Upper lobe of left lung (tissue), 6 donors: ENCODE results near the gene HIVEP3. TPM values are rescaled to one million over a fixed set of nuclear protein-coding genes. Genes with fewer than 3 reads are reported as not detected.

ENCODE experiments used
- ATAC-seq, 2 donors: fragments of 200-7000 bp; cut with Tn5 transposase; one replicate each; pipeline ENCODE4 v1.9.1; 2022; ENCODE audit warnings: mild to moderate bottlenecking in 2 of 2, moderate library complexity in 2 of 2; ENCODE audit not compliant: low FRiP score in 2 of 2
- DNase-seq, 2 donors: peaks; one replicate each; pipeline ENCODE4 v3.0.0-alpha.2; 2019 to 2020
- H3K27ac ChIP-seq, 4 donors: fragments of 200-600 bp; sonication (generic); one replicate each; pipeline ENCODE4 v1.5.1; 2016 to 2019
- H3K27me3 ChIP-seq, 4 donors: fragments of 200-600 bp; sonication (generic); one replicate each; pipeline ENCODE4 v1.5.1; 2017 to 2019
- H3K36me3 ChIP-seq, 4 donors: fragments of 200-600 bp; sonication (generic); one replicate each; pipeline ENCODE4 v1.5.1; 2016 to 2019
- H3K4me1 ChIP-seq, 4 donors: fragments of 200-600 bp; sonication (generic); one replicate each; pipeline ENCODE4 v1.5.1; 2018 to 2019
- H3K4me3 ChIP-seq, 4 donors: fragments of 200-600 bp; sonication (generic); one replicate each; pipeline ENCODE4 v1.5.1; 2017 to 2019; ENCODE audit warnings: mild to moderate bottlenecking in 2 of 4, moderate library complexity in 1 of 4
- H3K9me3 ChIP-seq, 4 donors: fragments of 200-600 bp; sonication (generic); one replicate each; pipeline ENCODE4 v1.5.1; 2018 to 2019
- CTCF ChIP-seq, 6 experiments: fragments of 450-650 bp in 4 of 6; fragments of 200-600 bp in 2 of 6; sonication (generic) in 2 of 6; IDR thresholded peaks; one replicate each; pipeline ENCODE4 v1.5.1; 2016 to 2019; ENCODE audit warnings: antibody characterized with exemption in 6 of 6
- EP300 ChIP-seq, 4 donors: sonication (generic); formaldehyde crosslinking; IDR thresholded peaks; one replicate each; pipeline ENCODE4 v1.5.1; 2017; ENCODE audit warnings: antibody characterized with exemption in 4 of 4, control low read depth in 2 of 4
- POLR2A ChIP-seq, 4 donors: fragments of 450-650 bp; IDR thresholded peaks; one replicate each; pipeline ENCODE4 v1.5.1; 2016 to 2017; ENCODE audit warnings: antibody characterized with exemption in 4 of 4, mild to moderate bottlenecking in 2 of 4
- POLR2AphosphoS5 ChIP-seq, 2 donors: sonication (generic); formaldehyde crosslinking; IDR thresholded peaks; one replicate each; pipeline ENCODE4 v1.5.1; 2017; ENCODE audit warnings: antibody characterized with exemption in 2 of 2
- WGBS, 2 donors: methylation state at CpG; one replicate each; pipeline ENCODE4 v1.1.5; 2017 to 2018; 5-methylcytosine and 5-hydroxymethylcytosine counted together
- total RNA-seq, 6 donors: library from RNA; depleted of rRNA in 4 of 6; stranded (reverse); fragments of >200 nt in 4 of 6; gene quantifications; one replicate each; pipeline versions ENCODE4 v1.1.0 to v1.2.1, GENCODE V29; 2016 to 2021
- donor health status: DM: no; HTN: no; CAD: no; lungs with moderate emphysema.
- donor health status: DM: no; HTN: yes; CAD: no; lungs with severe emphysema.

Gene HIVEP3
- total RNA-seq, 6 donors from 2014 or later: 9.7 to 23.0 (median 11.6) TPM

- Histone ChIP-seq H3K27me3 (no peaks in the 10 kb centered on the region), H3K27ac (no peak overlapping the region), H3K4me1 (peaks cover 11 to 15% (median 14%) of the 10 kb centered on the region in 4 donors), H3K4me3 (no peak overlapping the region), H3K36me3 (no peaks in the 10 kb centered on the region), H3K9me3 (no peaks in the 10 kb centered on the region)
- no peak for TF ChIP-seq POLR2A (IDR thresholded peaks at IDR 0.05)
- no peak for TF ChIP-seq POLR2AphosphoS5 (IDR thresholded peaks at IDR 0.05)
- TF ChIP-seq CTCF (IDR thresholded peaks at IDR 0.05): no peak
- TF ChIP-seq EP300 (IDR thresholded peaks at IDR 0.05): no peak
- DNase-seq (no peak), ATAC-seq (no peak)
- WGBS, 2 donors: 90 to 91% methylated on average over 4 of the region's 4 CpGs
These were observed 271.2 kb downstream of the HIVEP3 start for GRCh38 chr1:41647221-41648135.

- no peaks in the 10 kb centered on the region for H3K27me3 ChIP-seq
- DNase-seq: no peak
These were observed 272.5 kb downstream of the HIVEP3 start for GRCh38 chr1:41646186-41646585.

GRCh38 chr1:41645062-41645461 lies 273.7 kb downstream of the HIVEP3 start:
- Histone ChIP-seq H3K27me3 (no peaks in the 10 kb centered on the region), H3K9me3 (no peaks in the 10 kb centered on the region), H3K4me1 (peaks cover 4 to 7% (median 6%) of the 10 kb centered on the region in 4 donors), H3K4me3 (no peak overlapping the region), H3K36me3 (no peaks in the 10 kb centered on the region), H3K27ac (no peak overlapping the region)
- WGBS, 2 donors: 80 to 100% methylated on average over 2 of the region's 2 CpGs
- ATAC-seq (no peak), DNase-seq (no peak)
- no peak for TF ChIP-seq POLR2AphosphoS5 (IDR thresholded peaks at IDR 0.05)
- no peak for TF ChIP-seq EP300 (IDR thresholded peaks at IDR 0.05)
- TF ChIP-seq POLR2A (IDR thresholded peaks at IDR 0.05): no peak
- no peak for TF ChIP-seq CTCF (IDR thresholded peaks at IDR 0.05)

More at GRCh38 chr1:41646186-41646585, 272.5 kb downstream of the HIVEP3 start:
- H3K4me3 ChIP-seq: no peak overlapping the region
- 97 to 100% methylated on average over 4 of the region's 4 CpGs for WGBS, 2 donors
- H3K4me1 ChIP-seq: peaks cover 11 to 15% (median 14%) of the 10 kb centered on the region in 4 donors
- no peak for ATAC-seq
- H3K36me3 ChIP-seq: no peaks in the 10 kb centered on the region
- H3K9me3 ChIP-seq: no peaks in the 10 kb centered on the region
- H3K27ac ChIP-seq: no peak overlapping the region
- TF ChIP-seq POLR2AphosphoS5 (IDR thresholded peaks at IDR 0.05) (no peak), EP300 (IDR thresholded peaks at IDR 0.05) (no peak), CTCF (IDR thresholded peaks at IDR 0.05) (no peak), POLR2A (IDR thresholded peaks at IDR 0.05) (no peak)

- no peaks in the 10 kb centered on the region for H3K9me3 ChIP-seq
- TF ChIP-seq POLR2AphosphoS5 (IDR thresholded peaks at IDR 0.05) (no peak), EP300 (IDR thresholded peaks at IDR 0.05) (no peak), POLR2A (IDR thresholded peaks at IDR 0.05) (no peak), CTCF (IDR thresholded peaks at IDR 0.05) (no peak)
- ATAC-seq: no peak
- WGBS, 2 donors: 93 to 95% methylated on average over 13 of the region's 13 CpGs
- no peak for DNase-seq
- peaks cover 0 to 4% (median 0%) of the 10 kb centered on the region in 4 donors for H3K4me1 ChIP-seq
- no peak overlapping the region for H3K27ac ChIP-seq
- no peaks in the 10 kb centered on the region for H3K27me3 ChIP-seq
- no peaks in the 10 kb centered on the region for H3K36me3 ChIP-seq
- no peak overlapping the region for H3K4me3 ChIP-seq
These were observed 275.6 kb downstream of the HIVEP3 start for GRCh38 chr1:41642922-41643821.
